Measurements from ENCODE around the gene PARD3. TPM values are rescaled to one million over a fixed set of nuclear protein-coding genes. Genes with fewer than 3 reads are reported as not detected.

Gene PARD3
- total RNA-seq, 1 experiment from 2014 or later, result 46.3 TPM

- Histone ChIP-seq H3K4me3 (replicated peaks in 1 of 2; ENCODE audit: low read depth in 1 of 2, low read length in 2 of 2) (no peak overlapping the region), H3K27me3 (ENCODE audit: insufficient read depth, low read length) (no peaks in the 10 kb centered on the region), H3K9ac (ENCODE audit: low read length) (no peak overlapping the region), H3K9me2 (ENCODE audit: insufficient read depth) (no peaks in the 10 kb centered on the region), H3K27ac (ENCODE audit: low read depth, low read length) (no peak overlapping the region), H4K20me1 (ENCODE audit: insufficient read depth) (no peaks in the 10 kb centered on the region), H3K36me3 (ENCODE audit: control insufficient read depth in 1 of 2, insufficient read depth in 2 of 2, low read length in 2 of 2) (no peaks in the 10 kb centered on the region), H2AFZ (ENCODE audit: low read depth, low read length, poor library complexity, severe bottlenecking) (no peak overlapping the region), H3K4me1 (ENCODE audit: control insufficient read depth in 1 of 2, insufficient read depth in 2 of 2, low read length in 2 of 2) (peaks cover 11 to 16% of the 10 kb centered on the region in 2 experiments), H3K4me2 (ENCODE audit: low read length) (no peak overlapping the region), H3K79me2 (ENCODE audit: insufficient read depth, low read length) (no peaks in the 10 kb centered on the region), H3K9me3 (ENCODE audit: control insufficient read depth in 1 of 2, insufficient read depth in 1 of 2, low read depth in 1 of 2, low read length in 2 of 2) (no peaks in the 10 kb centered on the region)
- DNase-seq (ENCODE audit: low read depth, low spot score) (no peak), ATAC-seq (no peak)
- ChIA-PET CTCF (no interaction called here), POLR2A (no interaction called here), RAD21 (ENCODE audit: low non-redundant PET in 1 of 2, low total read pairs in 2 of 2, uncharacterized antibody in 2 of 2, unreplicated experiment in 2 of 2) (no interaction called here)
- TF ChIP-seq POLR2A (IDR thresholded peaks at IDR 0.05; ENCODE audit: borderline replicate concordance, extremely low read depth, insufficient read depth, insufficient read length), result no peak
- no peak for TF ChIP-seq SRF (IDR thresholded peaks at IDR 0.05; ENCODE audit: low read depth)
- TF ChIP-seq RAD21 (IDR thresholded peaks at IDR 0.05; ENCODE audit: low read depth), result no peak
- TF ChIP-seq SP1 (IDR thresholded peaks at IDR 0.05; ENCODE audit: low read depth), result no peak
- no peak for TF ChIP-seq ELF1 (IDR thresholded peaks at IDR 0.05; ENCODE audit: borderline replicate concordance, low read depth)
- no peak for TF ChIP-seq ZNF274 (IDR thresholded peaks at IDR 0.05; ENCODE audit: low read depth, low read length)
- TF ChIP-seq, protein P1, sequence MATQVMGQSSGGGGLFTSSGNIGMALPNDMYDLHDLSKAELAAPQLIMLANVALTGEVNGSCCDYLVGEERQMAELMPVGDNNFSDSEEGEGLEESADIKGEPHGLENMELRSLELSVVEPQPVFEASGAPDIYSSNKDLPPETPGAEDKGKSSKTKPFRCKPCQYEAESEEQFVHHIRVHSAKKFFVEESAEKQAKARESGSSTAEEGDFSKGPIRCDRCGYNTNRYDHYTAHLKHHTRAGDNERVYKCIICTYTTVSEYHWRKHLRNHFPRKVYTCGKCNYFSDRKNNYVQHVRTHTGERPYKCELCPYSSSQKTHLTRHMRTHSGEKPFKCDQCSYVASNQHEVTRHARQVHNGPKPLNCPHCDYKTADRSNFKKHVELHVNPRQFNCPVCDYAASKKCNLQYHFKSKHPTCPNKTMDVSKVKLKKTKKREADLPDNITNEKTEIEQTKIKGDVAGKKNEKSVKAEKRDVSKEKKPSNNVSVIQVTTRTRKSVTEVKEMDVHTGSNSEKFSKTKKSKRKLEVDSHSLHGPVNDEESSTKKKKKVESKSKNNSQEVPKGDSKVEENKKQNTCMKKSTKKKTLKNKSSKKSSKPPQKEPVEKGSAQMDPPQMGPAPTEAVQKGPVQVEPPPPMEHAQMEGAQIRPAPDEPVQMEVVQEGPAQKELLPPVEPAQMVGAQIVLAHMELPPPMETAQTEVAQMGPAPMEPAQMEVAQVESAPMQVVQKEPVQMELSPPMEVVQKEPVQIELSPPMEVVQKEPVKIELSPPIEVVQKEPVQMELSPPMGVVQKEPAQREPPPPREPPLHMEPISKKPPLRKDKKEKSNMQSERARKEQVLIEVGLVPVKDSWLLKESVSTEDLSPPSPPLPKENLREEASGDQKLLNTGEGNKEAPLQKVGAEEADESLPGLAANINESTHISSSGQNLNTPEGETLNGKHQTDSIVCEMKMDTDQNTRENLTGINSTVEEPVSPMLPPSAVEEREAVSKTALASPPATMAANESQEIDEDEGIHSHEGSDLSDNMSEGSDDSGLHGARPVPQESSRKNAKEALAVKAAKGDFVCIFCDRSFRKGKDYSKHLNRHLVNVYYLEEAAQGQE (IDR thresholded peaks at IDR 0.05; ENCODE audit: low read depth), result no peak
- TF ChIP-seq TCF7L2 (IDR thresholded peaks at IDR 0.05; ENCODE audit: borderline replicate concordance, extremely low read depth, insufficient read depth, insufficient read length), result no peak
- TF ChIP-seq ZFX (IDR thresholded peaks at IDR 0.05), result no peak
- TF ChIP-seq POLR2AphosphoS5 (IDR thresholded peaks at IDR 0.05; ENCODE audit: low read depth, low read length), result no peak
- intact Hi-C loops (cut with micrococcal nuclease), result no loop called here
- no TSS peak for BruUV-seq (replicated peaks)
Observed at GRCh38 chr10:34316154-34316553, 498.9 kb downstream of the PARD3 start.

All from HCT116 (cell line).